HL-60 (cell line): Measurements from ENCODE around the gene AASS.

Experiments
- DNase-seq, 2 experiments: peaks; one replicate each; pipeline ENCODE4 v3.0.0-alpha.2; 2010 to 2020; ENCODE audit warnings: low read depth in 1 of 2, low spot score in 1 of 2
- H3K27ac ChIP-seq: fragments of 250-450 bp; sonication (Bioruptor Pico); replicated peaks from 2 replicates; pipeline ENCODE4 v1.5.1; 2020; ENCODE audit warnings: mild to moderate bottlenecking, moderate library complexity
- H3K27me3 ChIP-seq: fragments of 250-450 bp; sonication (Bioruptor Pico); 2 replicates; pipeline ENCODE4 v1.5.1; 2021; ENCODE audit warnings: mild to moderate bottlenecking, moderate library complexity; ENCODE audit not compliant: insufficient read depth, poor library complexity, severe bottlenecking
- H3K4me3 ChIP-seq: replicated peaks from 2 replicates; pipeline ENCODE4 v1.5.1; 2011; ENCODE audit warnings: mild to moderate bottlenecking, control low read depth, low read length; ENCODE audit not compliant: insufficient read depth
- CTCF ChIP-seq: IDR thresholded peaks from one replicate; pipeline ENCODE4 v1.5.1; 2011; ENCODE audit warnings: low read length, control low read depth, inconsistent platforms; ENCODE audit not compliant: insufficient read depth
- GABPA ChIP-seq: IDR thresholded peaks from 2 replicates; pipeline ENCODE4 v1.6.1; 2012; ENCODE audit warnings: low read depth
- POLR2AphosphoS5 ChIP-seq: IDR thresholded peaks from 2 replicates; pipeline ENCODE4 v1.6.1; 2012; ENCODE audit warnings: low read depth
- SPI1 ChIP-seq: IDR thresholded peaks from 2 replicates; pipeline ENCODE4 v1.6.1; 2012; ENCODE audit warnings: low read depth, mild to moderate bottlenecking, borderline replicate concordance
- TF ChIP-seq, protein P1 (sequence below): IDR thresholded peaks from 2 replicates; pipeline ENCODE4 v1.6.1; 2012; ENCODE audit warnings: low read depth; ENCODE audit not compliant: insufficient replicate concordance

The AASS gene

GRCh38 chr7:122094549-122094948 lies 49.5 kb downstream of the AASS start:
- Histone ChIP-seq H3K27me3 (no peaks in the 10 kb centered on the region), H3K27ac (no peak overlapping the region), H3K4me3 (no peak overlapping the region)
- no peak for DNase-seq
- no peak for TF ChIP-seq SPI1
- TF ChIP-seq POLR2AphosphoS5, result no peak
- TF ChIP-seq GABPA, result no peak
- TF ChIP-seq, protein P1, sequence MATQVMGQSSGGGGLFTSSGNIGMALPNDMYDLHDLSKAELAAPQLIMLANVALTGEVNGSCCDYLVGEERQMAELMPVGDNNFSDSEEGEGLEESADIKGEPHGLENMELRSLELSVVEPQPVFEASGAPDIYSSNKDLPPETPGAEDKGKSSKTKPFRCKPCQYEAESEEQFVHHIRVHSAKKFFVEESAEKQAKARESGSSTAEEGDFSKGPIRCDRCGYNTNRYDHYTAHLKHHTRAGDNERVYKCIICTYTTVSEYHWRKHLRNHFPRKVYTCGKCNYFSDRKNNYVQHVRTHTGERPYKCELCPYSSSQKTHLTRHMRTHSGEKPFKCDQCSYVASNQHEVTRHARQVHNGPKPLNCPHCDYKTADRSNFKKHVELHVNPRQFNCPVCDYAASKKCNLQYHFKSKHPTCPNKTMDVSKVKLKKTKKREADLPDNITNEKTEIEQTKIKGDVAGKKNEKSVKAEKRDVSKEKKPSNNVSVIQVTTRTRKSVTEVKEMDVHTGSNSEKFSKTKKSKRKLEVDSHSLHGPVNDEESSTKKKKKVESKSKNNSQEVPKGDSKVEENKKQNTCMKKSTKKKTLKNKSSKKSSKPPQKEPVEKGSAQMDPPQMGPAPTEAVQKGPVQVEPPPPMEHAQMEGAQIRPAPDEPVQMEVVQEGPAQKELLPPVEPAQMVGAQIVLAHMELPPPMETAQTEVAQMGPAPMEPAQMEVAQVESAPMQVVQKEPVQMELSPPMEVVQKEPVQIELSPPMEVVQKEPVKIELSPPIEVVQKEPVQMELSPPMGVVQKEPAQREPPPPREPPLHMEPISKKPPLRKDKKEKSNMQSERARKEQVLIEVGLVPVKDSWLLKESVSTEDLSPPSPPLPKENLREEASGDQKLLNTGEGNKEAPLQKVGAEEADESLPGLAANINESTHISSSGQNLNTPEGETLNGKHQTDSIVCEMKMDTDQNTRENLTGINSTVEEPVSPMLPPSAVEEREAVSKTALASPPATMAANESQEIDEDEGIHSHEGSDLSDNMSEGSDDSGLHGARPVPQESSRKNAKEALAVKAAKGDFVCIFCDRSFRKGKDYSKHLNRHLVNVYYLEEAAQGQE, result no peak
- no peak for TF ChIP-seq CTCF

GRCh38 chr7:122092964-122093797 lies 50.9 kb downstream of the AASS start:
- H3K27ac ChIP-seq, result no peak overlapping the region

DNA sequence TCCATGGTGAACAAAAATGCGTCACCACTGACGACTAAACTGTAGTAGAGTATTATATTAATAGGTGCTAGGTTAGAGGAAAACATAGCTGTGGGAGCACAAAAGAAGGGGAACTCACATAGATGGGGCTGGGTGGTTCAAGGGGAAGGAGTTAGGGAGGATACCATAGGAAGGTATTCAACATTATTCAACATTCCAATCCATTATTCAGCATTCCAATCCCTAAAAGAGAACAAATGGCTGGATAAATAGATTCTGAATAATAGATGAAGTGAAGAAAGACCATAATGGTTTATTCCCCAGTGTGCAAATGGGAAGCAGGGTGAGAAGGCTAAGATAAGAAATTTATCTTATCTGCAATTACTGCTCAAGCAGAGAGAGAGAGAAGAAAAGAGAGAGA lies 61.4 kb downstream of the AASS start:
- no peak overlapping the region for H3K4me3 ChIP-seq
- DNase-seq, result no peak
- TF ChIP-seq, protein P1, result no peak
- no peak for TF ChIP-seq GABPA
- TF ChIP-seq SPI1, result no peak
- no peak for TF ChIP-seq POLR2AphosphoS5
- no peak for TF ChIP-seq CTCF
- no peaks in the 10 kb centered on the region for H3K27me3 ChIP-seq
- H3K27ac ChIP-seq, result no peak overlapping the region

More at GRCh38 chr7:122092964-122093797, 50.9 kb downstream of the AASS start:
- peak; percentile 14 to 55 for DNase-seq
- Histone ChIP-seq H3K27me3 (no peaks in the 10 kb centered on the region), H3K4me3 (no peak overlapping the region)
- no peak for TF ChIP-seq SPI1
- peak; percentile 82 for TF ChIP-seq CTCF

GRCh38 chr7:122082160-122082559 lies 61.9 kb downstream of the AASS start:
- no peaks in the 10 kb centered on the region for H3K27me3 ChIP-seq
- H3K27ac ChIP-seq, result no peak overlapping the region
- no peak overlapping the region for H3K4me3 ChIP-seq
- TF ChIP-seq POLR2AphosphoS5, result no peak
- no peak for DNase-seq
